Measurements from ENCODE around the gene PPP1R2.

The PPP1R2 gene

DNA sequence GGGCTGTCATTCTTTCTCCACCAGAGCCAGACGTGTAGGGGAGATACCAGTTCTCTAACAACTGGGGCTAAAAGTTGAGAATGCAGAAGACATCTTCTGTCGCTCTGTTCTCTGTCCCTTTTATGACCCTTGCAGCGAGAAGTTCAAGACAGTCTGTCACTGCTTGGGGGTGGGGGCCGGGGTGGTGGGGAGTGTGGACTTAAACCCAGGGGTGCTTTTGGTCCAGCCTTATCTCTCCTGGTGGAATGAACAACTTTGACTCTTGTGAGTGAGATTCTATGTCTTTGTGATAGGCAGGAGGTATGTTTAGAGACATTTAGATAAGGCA lies 41.4 kb upstream of the PPP1R2 start:
- CTCF ChIA-PET = interaction anchor here (1.9 kb wide), 1 partner anchor 266 kb away, joined by 7 read pairs; no protein-coding TSS in a partner anchor

GRCh38 chr3:195583831-195584542 lies 40.9 kb upstream of the PPP1R2 start, which contains the start of gene APOD:
APOD (minus strand) TSS chr3:195583940; CDS start chr3:195579461, 4,479 bp downstream.
- no peak for DNase-seq (ENCODE audit: extremely low spot score)
- ChIA-PET POLR2A (no interaction called here), CTCF (interaction anchor here (0.9 to 1.9 kb wide), 4 partner anchors 12 to 267 kb away, joined by 3 to 7 read pairs (median 4); no protein-coding TSS in a partner anchor)
- TF ChIP-seq, protein P1, sequence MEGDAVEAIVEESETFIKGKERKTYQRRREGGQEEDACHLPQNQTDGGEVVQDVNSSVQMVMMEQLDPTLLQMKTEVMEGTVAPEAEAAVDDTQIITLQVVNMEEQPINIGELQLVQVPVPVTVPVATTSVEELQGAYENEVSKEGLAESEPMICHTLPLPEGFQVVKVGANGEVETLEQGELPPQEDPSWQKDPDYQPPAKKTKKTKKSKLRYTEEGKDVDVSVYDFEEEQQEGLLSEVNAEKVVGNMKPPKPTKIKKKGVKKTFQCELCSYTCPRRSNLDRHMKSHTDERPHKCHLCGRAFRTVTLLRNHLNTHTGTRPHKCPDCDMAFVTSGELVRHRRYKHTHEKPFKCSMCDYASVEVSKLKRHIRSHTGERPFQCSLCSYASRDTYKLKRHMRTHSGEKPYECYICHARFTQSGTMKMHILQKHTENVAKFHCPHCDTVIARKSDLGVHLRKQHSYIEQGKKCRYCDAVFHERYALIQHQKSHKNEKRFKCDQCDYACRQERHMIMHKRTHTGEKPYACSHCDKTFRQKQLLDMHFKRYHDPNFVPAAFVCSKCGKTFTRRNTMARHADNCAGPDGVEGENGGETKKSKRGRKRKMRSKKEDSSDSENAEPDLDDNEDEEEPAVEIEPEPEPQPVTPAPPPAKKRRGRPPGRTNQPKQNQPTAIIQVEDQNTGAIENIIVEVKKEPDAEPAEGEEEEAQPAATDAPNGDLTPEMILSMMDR (IDR thresholded peaks at IDR 0.05; ENCODE audit: control extremely low read depth, extremely low read depth, low read depth, missing control alignments) = no peak

More for the DNA sequence above, 41.4 kb upstream of the PPP1R2 start:
- POLR2A ChIA-PET = no interaction called here
- TF ChIP-seq, protein P1 (IDR thresholded peaks at IDR 0.05; ENCODE audit: control extremely low read depth, extremely low read depth, low read depth, missing control alignments) = no peak
- no peak for DNase-seq (ENCODE audit: extremely low spot score)

DNA sequence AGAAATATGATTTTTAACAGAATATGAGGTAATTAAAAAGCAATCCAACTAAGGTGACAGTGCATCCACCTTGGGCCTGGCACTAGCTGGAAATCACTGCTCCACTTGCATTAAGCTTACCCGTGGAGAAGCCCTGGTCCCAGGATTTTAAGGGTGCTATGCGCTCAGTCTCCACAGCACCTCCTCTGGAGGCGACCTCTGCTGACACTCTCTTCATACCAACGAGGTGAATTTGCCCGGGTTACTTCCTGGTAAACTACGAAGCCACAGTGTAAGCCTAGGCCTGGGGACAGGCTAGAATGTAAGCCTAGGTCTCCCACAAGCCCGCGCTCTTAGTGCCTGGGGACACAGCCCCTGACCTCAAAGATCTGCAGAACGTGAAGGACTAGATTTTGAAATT lies 39.8 kb upstream of the PPP1R2 start:
- TF ChIP-seq, protein P1 (IDR thresholded peaks at IDR 0.05; ENCODE audit: control extremely low read depth, extremely low read depth, low read depth, missing control alignments) = no peak
- DNase-seq (ENCODE audit: extremely low spot score) = no peak
- ChIA-PET CTCF (interaction anchor here (1.5 kb wide), 2 partner anchors 13 to 15 kb away, joined by 3 to 5 read pairs; no protein-coding TSS in a partner anchor), POLR2A (no interaction called here)

- TF ChIP-seq, protein P1 (IDR thresholded peaks at IDR 0.05; ENCODE audit: control extremely low read depth, extremely low read depth, low read depth, missing control alignments) = no peak
- DNase-seq (ENCODE audit: extremely low spot score) = no peak
- CTCF ChIA-PET = interaction anchor here (0.9 kb wide), 1 partner anchor 23 kb away, joined by 3 read pairs; no protein-coding TSS in a partner anchor
- POLR2A ChIA-PET = no interaction called here
Measured at GRCh38 chr3:195580744-195581443, 37.8 kb upstream of the PPP1R2 start.

GRCh38 chr3:195579281-195579680 lies 36.2 kb upstream of the PPP1R2 start:
- DNase-seq (ENCODE audit: extremely low spot score) = no peak
- CTCF ChIA-PET = no interaction called here
- POLR2A ChIA-PET = no interaction called here
- TF ChIP-seq, protein P1 (IDR thresholded peaks at IDR 0.05; ENCODE audit: control extremely low read depth, extremely low read depth, low read depth, missing control alignments) = no peak

DNA sequence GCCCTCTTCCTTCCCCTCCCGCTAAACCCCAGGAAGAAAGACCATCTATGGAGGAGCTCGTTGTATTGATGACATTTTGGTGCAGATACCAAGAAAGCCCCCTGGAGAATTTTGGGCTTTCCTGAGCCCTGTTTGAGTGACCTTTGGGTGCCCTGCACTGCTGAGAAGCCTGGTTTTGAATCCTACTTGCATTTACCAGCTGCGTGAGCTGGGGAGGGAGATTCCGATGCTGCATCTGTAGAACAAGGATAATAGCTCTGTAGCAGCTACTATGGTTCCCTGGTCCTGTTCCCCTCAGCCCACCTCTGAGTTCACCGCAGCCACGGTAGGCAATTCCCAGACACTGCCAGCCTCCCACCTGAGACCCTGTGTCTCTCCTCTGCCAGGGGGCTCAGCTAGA lies 35.4 kb upstream of the PPP1R2 start:
- ChIA-PET POLR2A (no interaction called here), CTCF (no interaction called here)
- DNase-seq (ENCODE audit: extremely low spot score) = no peak
- TF ChIP-seq, protein P1 (IDR thresholded peaks at IDR 0.05; ENCODE audit: control extremely low read depth, extremely low read depth, low read depth, missing control alignments) = no peak
